IMR-90 (cell line): ENCODE measurements around the gene ARNT2. TPM values are rescaled to one million over a fixed set of nuclear protein-coding genes. Genes with fewer than 3 reads are reported as not detected.

Experiments used
- ATAC-seq: fragments of 200-7000 bp; cut with Tn5 transposase; 2 replicates; pipeline ENCODE4 v1.9.1; 2020; ENCODE audit warnings: low read depth, mild to moderate bottlenecking, moderate library complexity
- BruUV-seq: library from RNA; stranded (reverse); fragments of 400-500 nt; replicated peaks from 2 replicates; lab custom pipeline; 2021; lab: Mats Ljungman, UMichigan
- CTCF ChIA-PET: fragments of 300-600 bp; formaldehyde crosslinking; extraction: SDS; loops from one replicate; lab custom pipeline; 2021; ENCODE audit warnings: antibody characterized with exemption; lab: Yijun Ruan, JAX
- POLR2A ChIA-PET: fragments of 300-600 bp; sonication (Branson Sonifier 250); formaldehyde crosslinking; loops from one replicate; lab custom pipeline; 2022; ENCODE audit warnings: antibody characterized with exemption; ENCODE audit not compliant: unreplicated experiment; lab: Charles Lee
- DNase-seq: peaks from one replicate; pipeline ENCODE4 v3.0.0; 2013
- H2AFZ ChIP-seq: replicated peaks from 2 replicates; pipeline ENCODE3; 2013; ENCODE audit warnings: low read length, mild to moderate bottlenecking; ENCODE audit not compliant: poor library complexity
- H2AK5ac ChIP-seq: 2 replicates; pipeline ENCODE4 v1.6.1; 2013; ENCODE audit warnings: low read depth, low read length, inconsistent platforms
- H2AK9ac ChIP-seq: replicated peaks from 2 replicates; pipeline ENCODE3; 2013; ENCODE audit warnings: mild to moderate bottlenecking, low read depth, low read length, moderate library complexity; ENCODE audit not compliant: poor library complexity
- H2BK120ac ChIP-seq: 2 replicates; pipeline ENCODE4 v1.6.1; 2013; ENCODE audit warnings: low read depth, low read length, inconsistent platforms
- H2BK15ac ChIP-seq: 3 replicates; pipeline ENCODE4 v1.6.1; 2013; ENCODE audit warnings: low read depth, low read length, inconsistent platforms
- H2BK20ac ChIP-seq: 2 replicates; pipeline ENCODE4 v1.6.1; 2013; ENCODE audit warnings: low read depth, mild to moderate bottlenecking, inconsistent platforms, low read length, moderate library complexity
- H2BK5ac ChIP-seq: 2 replicates; pipeline ENCODE4 v1.6.1; 2013; ENCODE audit warnings: mild to moderate bottlenecking, low read depth, low read length, inconsistent platforms; ENCODE audit not compliant: poor library complexity, severe bottlenecking
- H3K14ac ChIP-seq: replicated peaks from 2 replicates; pipeline ENCODE4 v1.6.1; 2013; ENCODE audit warnings: low read depth, low read length, inconsistent platforms
- H3K18ac ChIP-seq: 2 replicates; pipeline ENCODE4 v1.6.1; 2013; ENCODE audit warnings: low read depth, low read length, control low read depth
- H3K23ac ChIP-seq: 2 replicates; pipeline ENCODE4 v1.6.1; 2013; ENCODE audit warnings: low read depth, low read length, inconsistent platforms
- H3K27ac ChIP-seq: 2 replicates; pipeline ENCODE4 v1.5.1; 2013; ENCODE audit warnings: mild to moderate bottlenecking, control low read depth, low read length; ENCODE audit not compliant: insufficient read depth
- H3K27me3 ChIP-seq: 2 replicates; pipeline ENCODE4 v1.6.1; 2013; ENCODE audit warnings: low read length; ENCODE audit not compliant: control insufficient read depth, insufficient read depth
- H3K36me3 ChIP-seq: 2 replicates; pipeline ENCODE4 v1.6.1; 2013; ENCODE audit warnings: low read length, mixed read lengths; ENCODE audit not compliant: control insufficient read depth, insufficient read depth
- H3K4ac ChIP-seq: 2 replicates; pipeline ENCODE4 v1.6.1; 2013; ENCODE audit warnings: low read depth, low read length, inconsistent platforms
- H3K4me1 ChIP-seq: 2 replicates; pipeline ENCODE4 v1.6.1; 2013; ENCODE audit warnings: low read length, mixed read lengths; ENCODE audit not compliant: control insufficient read depth, insufficient read depth
- H3K4me2 ChIP-seq: 2 replicates; pipeline ENCODE4 v1.6.1; 2013; ENCODE audit warnings: low read depth, mild to moderate bottlenecking, control low read depth, low read length, moderate library complexity
- H3K4me3 ChIP-seq: 2 replicates; pipeline ENCODE4 v1.5.1; 2013; ENCODE audit warnings: low read depth, mild to moderate bottlenecking, control low read depth, low read length, moderate library complexity; ENCODE audit not compliant: insufficient read depth
- H3K56ac ChIP-seq: 2 replicates; pipeline ENCODE4 v1.6.1; 2013; ENCODE audit warnings: low read length, inconsistent platforms; ENCODE audit not compliant: insufficient read depth; ENCODE audit errors: extremely low read depth
- H3K79me1 ChIP-seq, 2 experiments: 2 replicates each; pipeline ENCODE4 v1.6.1; 2013; ENCODE audit warnings: low read length in 2 of 2, inconsistent platforms in 1 of 2, low read depth in 1 of 2
- H3K9ac ChIP-seq: 2 replicates; pipeline ENCODE4 v1.6.1; 2013; ENCODE audit warnings: low read depth, low read length, control low read depth
- H3K9me1 ChIP-seq: 2 replicates; pipeline ENCODE4 v1.6.1; 2013; ENCODE audit warnings: low read length, inconsistent platforms; ENCODE audit not compliant: insufficient read depth
- H3K9me3 ChIP-seq: 2 replicates; pipeline ENCODE4 v1.6.1; 2013; ENCODE audit warnings: low read length; ENCODE audit not compliant: control insufficient read depth, insufficient read depth
- H4K20me1 ChIP-seq: 2 replicates; pipeline ENCODE4 v1.6.1; 2013; ENCODE audit warnings: low read length, inconsistent platforms; ENCODE audit not compliant: insufficient read depth
- H4K5ac ChIP-seq: 2 replicates; pipeline ENCODE4 v1.6.1; 2013; ENCODE audit warnings: mild to moderate bottlenecking, low read depth, low read length, control low read depth
- H4K8ac ChIP-seq, 2 experiments: 2 replicates each; pipeline ENCODE4 v1.6.1; 2013; ENCODE audit warnings: low read depth in 2 of 2, low read length in 2 of 2, control low read depth in 1 of 2, inconsistent platforms in 1 of 2
- H4K91ac ChIP-seq: 2 replicates; pipeline ENCODE4 v1.6.1; 2013; ENCODE audit warnings: low read depth, low read length, inconsistent platforms; ENCODE audit not compliant: insufficient read depth
- BHLHE40 ChIP-seq: fragments of 150-350 bp; IDR thresholded peaks from 2 replicates; pipeline ENCODE4 v1.6.1; 2016; ENCODE audit warnings: mild to moderate bottlenecking, low read depth, low read length
- WGBS, 2 experiments: methylation state at CpG; one replicate each; pipeline versions ENCODE4 v1.1.5 to v1.1.7; 2013; ENCODE audit warnings: missing lambda C conversion rate in 2 of 2; ENCODE audit not compliant: insufficient read length in 1 of 2; ENCODE audit errors: extremely low coverage in 2 of 2; 5-methylcytosine and 5-hydroxymethylcytosine counted together
- dilution Hi-C: fragments of 300-500 bp; cut with HindIII; formaldehyde crosslinking; loops from one replicate; pipeline ENCODE4 v1.14.3; 2018; ENCODE audit warnings: low sequenced_read_pairs; ENCODE audit not compliant: unreplicated experiment
- in situ Hi-C: fragments of 300-500 bp; cut with MboI; formaldehyde crosslinking; loops from 3 replicates; pipeline ENCODE4 v1.14.3; 2019; ENCODE audit warnings: low sequenced_read_pairs, inconsistent platforms, mixed read lengths
- intact Hi-C: fragments of 100-400 bp; cut with micrococcal nuclease; formaldehyde crosslinking; loops from 2 replicates; pipeline ENCODE4 v1.10.0; 2022
- polyA plus RNA-seq, 3 experiments: library from polyadenylated mRNA; depleted of rRNA; stranded (reverse); fragments of >200 nt; gene quantifications; 2 replicates each; pipeline ENCODE4 v1.2.3, GENCODE V29; 2012; ENCODE audit warnings: low replicate concordance in 1 of 3
- total RNA-seq: library from RNA; depleted of rRNA; stranded (reverse); fragments of >200 nt; gene quantifications from 2 replicates; pipeline ENCODE4 v1.2.3, GENCODE V29; 2012

The ARNT2 gene
- total and polyA plus RNA-seq, 2 of the 4 experiments (the other 2 are of a cell fraction) = 18.2 to 19.0 TPM

- dilution Hi-C loops (no loop called here), intact Hi-C loops (no loop called here), in situ Hi-C loops (no loop called here)
Measured at GRCh38 chr15:80426316-80426715, 22.1 kb downstream of the ARNT2 start.

More at GRCh38 chr15:80426316-80426715, 22.1 kb downstream of the ARNT2 start:
- Histone ChIP-seq H3K56ac (no peak overlapping the region), H3K4me3 (no peak overlapping the region), H3K4me1 (peaks cover 7% of the 10 kb centered on the region), H2BK20ac (no peak overlapping the region), H2BK15ac (no peak overlapping the region), H3K79me1 (peaks cover 11 to 47% of the 10 kb centered on the region in 2 experiments), H2AK5ac (no peak overlapping the region), H3K9me3 (no peaks in the 10 kb centered on the region), H4K20me1 (0 out of 2 replicates have a peak, but pooled peaks cover 4% of the 10 kb centered on the region), H3K9me1 (peaks cover 8% of the 10 kb centered on the region), H4K5ac (no peak overlapping the region), H3K27ac (no peak overlapping the region), H2AFZ (no peak overlapping the region), H4K91ac (no peak overlapping the region), H2BK5ac (no peak overlapping the region), H2BK120ac (no peak overlapping the region), H3K27me3 (no peaks in the 10 kb centered on the region), H3K4ac (no peak overlapping the region), H3K14ac (no peak overlapping the region), H3K4me2 (no peak overlapping the region), H4K8ac (no peak overlapping the region), H3K18ac (no peak overlapping the region), H3K9ac (no peak overlapping the region), H3K23ac (no peak overlapping the region), H3K36me3 (no peaks in the 10 kb centered on the region), H2AK9ac (no peak overlapping the region)
- ChIA-PET POLR2A (interaction anchor here (0.6 kb wide), 1 partner anchor 22 kb away, joined by 4 read pairs; no protein-coding TSS in a partner anchor), CTCF (no interaction called here)
- no peak for TF ChIP-seq BHLHE40
- no TSS peak for BruUV-seq
- no peak for DNase-seq
- WGBS, 2 experiments = 100% methylated on average over 2 of the region's 3 CpGs; no CpG with 5 or more reads in 1 of the 2 experiments
- no peak for ATAC-seq
